Mesendoderm (in vitro differentiated cells): Measurements from ENCODE around the gene FGA.

Source experiments
- DNase-seq: peaks from one replicate; pipeline ENCODE4 v3.0.0; 2013
- H2AK5ac ChIP-seq: 2 replicates; pipeline ENCODE4 v1.6.1; 2013; ENCODE audit warnings: low read length, inconsistent platforms
- H2BK120ac ChIP-seq: 2 replicates; pipeline ENCODE4 v1.6.1; 2013; ENCODE audit warnings: low read depth, mild to moderate bottlenecking, low read length, moderate library complexity, mixed read lengths
- H2BK15ac ChIP-seq: replicated peaks from 2 replicates; pipeline ENCODE4 v1.6.1; 2013; ENCODE audit warnings: low read depth, mild to moderate bottlenecking, moderate library complexity
- H2BK5ac ChIP-seq: 2 replicates; pipeline ENCODE4 v1.6.1; 2013; ENCODE audit warnings: low read length, inconsistent platforms
- H3K18ac ChIP-seq: 2 replicates; pipeline ENCODE4 v1.6.1; 2013; ENCODE audit warnings: mild to moderate bottlenecking, low read length, mixed read lengths
- H3K23ac ChIP-seq: one replicate; pipeline ENCODE4 v1.6.1; 2013; ENCODE audit warnings: low read length
- H3K27ac ChIP-seq: 2 replicates; pipeline ENCODE4 v1.5.1; 2013; ENCODE audit warnings: low read depth, mild to moderate bottlenecking, inconsistent platforms, low read length, moderate library complexity
- H3K27me3 ChIP-seq: 2 replicates; pipeline ENCODE4 v1.6.1; 2013; ENCODE audit warnings: low read length, control low read depth, mild to moderate bottlenecking, inconsistent platforms; ENCODE audit not compliant: insufficient read depth, poor library complexity
- H3K36me3 ChIP-seq: 2 replicates; pipeline ENCODE4 v1.6.1; 2013; ENCODE audit warnings: low read length, inconsistent platforms; ENCODE audit not compliant: control insufficient read depth, insufficient read depth
- H3K4ac ChIP-seq: one replicate; pipeline ENCODE4 v1.6.1; 2013; ENCODE audit warnings: low read depth, mild to moderate bottlenecking, low read length, moderate library complexity
- H3K4me1 ChIP-seq: 2 replicates; pipeline ENCODE4 v1.6.1; 2013; ENCODE audit warnings: low read depth, low read length, inconsistent platforms; ENCODE audit not compliant: control insufficient read depth
- H3K4me2 ChIP-seq: 2 replicates; pipeline ENCODE4 v1.6.1; 2013; ENCODE audit warnings: low read length
- H3K4me3 ChIP-seq: 2 replicates; pipeline ENCODE4 v1.5.1; 2013; ENCODE audit warnings: mild to moderate bottlenecking, low read length
- H3K56ac ChIP-seq: one replicate; pipeline ENCODE4 v1.6.1; 2013; ENCODE audit warnings: low read length
- H3K79me1 ChIP-seq: 2 replicates; pipeline ENCODE4 v1.6.1; 2013; ENCODE audit warnings: low read length, inconsistent platforms
- H3K79me2 ChIP-seq: 2 replicates; pipeline ENCODE4 v1.6.1; 2013; ENCODE audit warnings: mild to moderate bottlenecking, low read length; ENCODE audit not compliant: control insufficient read depth, insufficient read depth
- H3K9ac ChIP-seq: 2 replicates; pipeline ENCODE4 v1.6.1; 2013; ENCODE audit warnings: low read length, inconsistent platforms
- H4K5ac ChIP-seq: one replicate; pipeline ENCODE4 v1.6.1; 2013; ENCODE audit warnings: low read length
- H4K8ac ChIP-seq: one replicate; pipeline ENCODE4 v1.6.1; 2013; ENCODE audit warnings: low read depth, mild to moderate bottlenecking, control low read depth, low read length, moderate library complexity
- WGBS: extraction: QIAGEN DNeasy Blood & Tissue Kit; methylation state at CpG from one replicate; pipeline ENCODE4 v1.1.7; 2013; ENCODE audit warnings: low lambda C conversion rate, missing lambda C conversion rate; ENCODE audit not compliant: insufficient coverage; ENCODE audit errors: extremely low coverage; 5-methylcytosine and 5-hydroxymethylcytosine counted together

The FGA gene

GRCh38 chr4:154588198-154588597, 2.3 kb downstream of the FGA start:
- H3K4me2 ChIP-seq, result no peak overlapping the region
- H3K9ac ChIP-seq, result no peak overlapping the region
- H3K23ac ChIP-seq, result no peak overlapping the region
- no peak overlapping the region for H2AK5ac ChIP-seq
- H3K79me1 ChIP-seq, result no peaks in the 10 kb centered on the region
- no peak overlapping the region for H2BK15ac ChIP-seq
- H2BK120ac ChIP-seq, result no peak overlapping the region
- H3K27ac ChIP-seq, result no peak overlapping the region
- H3K4me3 ChIP-seq, result no peak overlapping the region
- H3K56ac ChIP-seq, result no peak overlapping the region
- no peaks in the 10 kb centered on the region for H3K79me2 ChIP-seq
- no peak overlapping the region for H4K8ac ChIP-seq
- no peaks in the 10 kb centered on the region for H3K36me3 ChIP-seq
- no peaks in the 10 kb centered on the region for H3K27me3 ChIP-seq
- no peak overlapping the region for H3K4ac ChIP-seq
- WGBS, result no CpG with 5 or more reads among the region's 2 CpGs
- no peak overlapping the region for H4K5ac ChIP-seq
- H2BK5ac ChIP-seq, result no peak overlapping the region
- H3K4me1 ChIP-seq, result no peaks in the 10 kb centered on the region
- no peak overlapping the region for H3K18ac ChIP-seq
- DNase-seq, result no peak

GRCh38 chr4:154586296-154587033, 4.1 kb downstream of the FGA start:
- Histone ChIP-seq H2BK120ac (no peak overlapping the region), H3K56ac (no peak overlapping the region), H3K23ac (no peak overlapping the region), H2AK5ac (no peak overlapping the region), H3K4ac (no peak overlapping the region), H3K79me1 (no peaks in the 10 kb centered on the region), H2BK5ac (no peak overlapping the region), H3K36me3 (no peaks in the 10 kb centered on the region), H3K4me3 (no peak overlapping the region), H3K79me2 (no peaks in the 10 kb centered on the region), H3K4me1 (no peaks in the 10 kb centered on the region), H2BK15ac (no peak overlapping the region), H3K4me2 (no peak overlapping the region), H4K8ac (no peak overlapping the region), H3K9ac (no peak overlapping the region), H4K5ac (no peak overlapping the region), H3K27me3 (no peaks in the 10 kb centered on the region), H3K18ac (no peak overlapping the region), H3K27ac (no peak overlapping the region)
- DNase-seq, result no peak
- no CpG with 5 or more reads among the region's 13 CpGs for WGBS

- H3K36me3 ChIP-seq, result no peaks in the 10 kb centered on the region
- no peak overlapping the region for H2BK120ac ChIP-seq
- no peak for DNase-seq
- no peak overlapping the region for H3K56ac ChIP-seq
- WGBS, result no CpG with 5 or more reads among the region's 10 CpGs
- no peak overlapping the region for H2AK5ac ChIP-seq
- H3K4me3 ChIP-seq, result no peak overlapping the region
- no peaks in the 10 kb centered on the region for H3K79me1 ChIP-seq
- no peak overlapping the region for H2BK15ac ChIP-seq
- H2BK5ac ChIP-seq, result no peak overlapping the region
- no peak overlapping the region for H3K9ac ChIP-seq
- H4K8ac ChIP-seq, result no peak overlapping the region
- no peak overlapping the region for H3K23ac ChIP-seq
- no peaks in the 10 kb centered on the region for H3K4me1 ChIP-seq
- H3K79me2 ChIP-seq, result no peaks in the 10 kb centered on the region
- H4K5ac ChIP-seq, result no peak overlapping the region
- H3K4me2 ChIP-seq, result no peak overlapping the region
- H3K27me3 ChIP-seq, result no peaks in the 10 kb centered on the region
- H3K18ac ChIP-seq, result no peak overlapping the region
- no peak overlapping the region for H3K4ac ChIP-seq
- H3K27ac ChIP-seq, result no peak overlapping the region
Measured at GRCh38 chr4:154585369-154586018, 5.0 kb downstream of the FGA start.

GRCh38 chr4:154584259-154584658, 6.3 kb downstream of the FGA start:
- H3K4me3 ChIP-seq, result no peak overlapping the region
- H3K36me3 ChIP-seq, result no peaks in the 10 kb centered on the region
- WGBS, result no CpG with 5 or more reads among the region's 5 CpGs
- no peak overlapping the region for H2BK15ac ChIP-seq
- H3K23ac ChIP-seq, result no peak overlapping the region
- no peak overlapping the region for H3K4ac ChIP-seq
- H3K4me2 ChIP-seq, result no peak overlapping the region
- no peak overlapping the region for H4K8ac ChIP-seq
- no peak overlapping the region for H3K27ac ChIP-seq
- no peak overlapping the region for H3K56ac ChIP-seq
- no peak overlapping the region for H2BK120ac ChIP-seq
- H3K4me1 ChIP-seq, result no peaks in the 10 kb centered on the region
- no peak overlapping the region for H4K5ac ChIP-seq
- no peak overlapping the region for H3K9ac ChIP-seq
- H2BK5ac ChIP-seq, result no peak overlapping the region
- no peaks in the 10 kb centered on the region for H3K79me2 ChIP-seq
- H3K27me3 ChIP-seq, result no peaks in the 10 kb centered on the region
- no peaks in the 10 kb centered on the region for H3K79me1 ChIP-seq
- no peak overlapping the region for H3K18ac ChIP-seq
- no peak overlapping the region for H2AK5ac ChIP-seq
- DNase-seq, result no peak

- Histone ChIP-seq H3K27ac (no peak overlapping the region), H3K4ac (no peak overlapping the region), H3K4me3 (no peak overlapping the region), H3K56ac (no peak overlapping the region), H4K8ac (no peak overlapping the region), H3K4me1 (no peaks in the 10 kb centered on the region), H3K36me3 (no peaks in the 10 kb centered on the region), H3K18ac (no peak overlapping the region), H3K27me3 (no peaks in the 10 kb centered on the region), H3K79me2 (no peaks in the 10 kb centered on the region), H3K23ac (no peak overlapping the region), H3K79me1 (no peaks in the 10 kb centered on the region), H3K4me2 (no peak overlapping the region), H2BK120ac (no peak overlapping the region), H2BK5ac (no peak overlapping the region), H4K5ac (no peak overlapping the region), H3K9ac (no peak overlapping the region), H2AK5ac (no peak overlapping the region), H2BK15ac (no peak overlapping the region)
- DNase-seq, result no peak
Measured at GRCh38 chr4:154583677-154584076, 6.9 kb downstream of the FGA start.

GRCh38 chr4:154583230-154583629, 7.3 kb downstream of the FGA start:
- no peaks in the 10 kb centered on the region for H3K27me3 ChIP-seq
- no peak overlapping the region for H3K56ac ChIP-seq
- no peak overlapping the region for H2BK5ac ChIP-seq
- H3K27ac ChIP-seq, result no peak overlapping the region
- no peak overlapping the region for H3K4me2 ChIP-seq
- H3K4me1 ChIP-seq, result no peaks in the 10 kb centered on the region
- H3K23ac ChIP-seq, result no peak overlapping the region
- no peak overlapping the region for H2BK15ac ChIP-seq
- no peak overlapping the region for H4K8ac ChIP-seq
- no peak overlapping the region for H3K4me3 ChIP-seq
- no peak overlapping the region for H3K18ac ChIP-seq
- 100% methylated on average over 1 of the region's 3 CpGs for whole genome bisulfite sequencing
- H3K36me3 ChIP-seq, result no peaks in the 10 kb centered on the region
- no peak overlapping the region for H2BK120ac ChIP-seq
- H2AK5ac ChIP-seq, result no peak overlapping the region
- no peak overlapping the region for H3K4ac ChIP-seq
- H3K9ac ChIP-seq, result no peak overlapping the region
- no peaks in the 10 kb centered on the region for H3K79me1 ChIP-seq
- DNase-seq, result no peak
- no peak overlapping the region for H4K5ac ChIP-seq
- H3K79me2 ChIP-seq, result no peaks in the 10 kb centered on the region
